HG02610 (cell line): ENCODE measurements around the gene PAQR9.
A peak's percentile ranks its signal among the peaks of the same experiment; 100 is the strongest.
"Not testable (repeated sequence)": the region's sequence is repeated elsewhere in the genome, so short reads cannot be mapped to it uniquely, and the experiment has no call there.

Experiments used
- ATAC-seq: cut with Tn5 transposase; IDR thresholded peaks from one replicate; pipeline ENCODE4 v1.9.1; 2021; ENCODE audit warnings: mild to moderate bottlenecking, moderate library complexity; ENCODE audit not compliant: unreplicated experiment

PAQR9 gene, protein sequence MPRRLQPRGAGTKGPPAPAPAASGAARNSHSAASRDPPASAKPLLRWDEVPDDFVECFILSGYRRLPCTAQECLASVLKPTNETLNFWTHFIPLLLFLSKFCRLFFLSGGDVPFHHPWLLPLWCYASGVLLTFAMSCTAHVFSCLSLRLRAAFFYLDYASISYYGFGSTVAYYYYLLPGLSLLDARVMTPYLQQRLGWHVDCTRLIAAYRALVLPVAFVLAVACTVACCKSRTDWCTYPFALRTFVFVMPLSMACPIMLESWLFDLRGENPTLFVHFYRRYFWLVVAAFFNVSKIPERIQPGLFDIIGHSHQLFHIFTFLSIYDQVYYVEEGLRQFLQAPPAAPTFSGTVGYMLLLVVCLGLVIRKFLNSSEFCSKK

DNA sequence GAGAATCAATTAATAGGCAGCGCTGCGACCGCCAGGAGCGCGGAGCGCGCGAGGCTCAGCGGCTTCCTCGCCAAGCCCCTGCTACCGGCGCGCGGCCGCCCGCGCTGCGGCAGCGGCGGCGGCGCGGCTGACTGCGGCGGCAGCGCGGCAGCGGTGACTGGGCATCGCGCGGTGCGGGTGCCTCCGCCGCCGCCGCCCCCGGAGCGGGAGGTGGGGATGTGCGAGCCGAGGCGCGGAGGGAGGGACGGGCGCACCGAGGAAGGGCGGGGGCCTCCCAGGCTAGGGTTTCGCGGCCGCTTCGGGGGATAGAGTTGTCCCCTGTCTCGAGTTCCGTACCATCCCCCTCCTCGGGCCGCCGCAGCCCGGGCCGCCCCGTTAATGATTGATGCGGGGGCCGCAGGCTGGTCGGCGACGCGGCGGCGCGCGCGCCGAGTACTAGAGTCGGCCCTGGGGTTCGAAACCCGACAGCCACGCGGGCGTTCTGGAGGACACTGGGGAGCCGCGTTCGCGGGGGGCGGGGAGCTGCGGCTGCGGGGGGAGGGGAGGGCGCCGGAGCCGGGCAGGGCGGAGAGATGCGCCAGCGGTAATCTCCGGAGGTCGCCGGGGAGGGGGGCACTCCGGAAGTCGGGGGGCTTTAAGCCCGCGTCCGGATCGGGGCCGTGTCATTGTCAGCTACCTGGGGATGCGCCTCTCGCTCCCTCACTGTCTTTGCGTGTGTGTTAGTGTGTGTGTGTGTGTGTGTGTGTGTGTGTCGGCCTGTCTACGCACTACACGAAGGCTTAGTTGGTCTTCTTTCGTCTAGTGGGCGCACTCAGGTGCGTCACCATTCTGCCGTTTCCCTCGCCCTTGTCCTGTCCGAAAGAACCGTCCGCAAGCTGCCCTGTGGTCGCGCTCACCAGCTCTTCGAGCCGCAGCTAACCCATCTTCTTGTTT lies at the start of gene PAQR9:
TSS of gene PAQR9 (minus strand) at position 159 of the 933 bp plus-strand sequence. CDS start 338 bp downstream, outside the sequence.
- ATAC-seq, result no peak

GRCh38 chr3:143011705-143012104 lies 48.2 kb upstream of the PAQR9 start:
- no peak for ATAC-seq

DNA sequence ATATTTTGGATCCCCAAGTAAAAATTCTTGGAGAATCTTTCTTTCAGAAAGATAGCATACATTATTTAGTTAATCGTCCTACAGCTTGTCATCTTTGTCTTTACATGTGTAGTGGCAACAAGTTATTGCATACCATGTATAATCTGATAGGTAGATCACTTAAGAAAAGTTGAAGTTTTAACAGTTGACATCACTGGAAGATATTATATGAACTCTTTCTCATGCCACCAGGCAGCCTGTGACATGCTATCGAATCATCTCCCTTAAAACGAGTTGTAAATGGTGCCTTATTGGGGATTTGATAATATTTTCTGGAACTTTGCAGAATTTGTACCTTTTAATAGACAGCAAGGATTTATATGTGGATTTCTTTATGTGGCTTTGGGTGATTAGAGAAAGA lies 46.5 kb upstream of the PAQR9 start:
- no peak for ATAC-seq

- ATAC-seq, result no peak
Measured at GRCh38 chr3:143004823-143005222, 41.3 kb upstream of the PAQR9 start.

GRCh38 chr3:143002727-143003126 lies 39.3 kb upstream of the PAQR9 start:
- ATAC-seq, result no peak

- ATAC-seq, result peak; percentile 34
Measured at GRCh38 chr3:143002083-143002712, 38.7 kb upstream of the PAQR9 start.

DNA sequence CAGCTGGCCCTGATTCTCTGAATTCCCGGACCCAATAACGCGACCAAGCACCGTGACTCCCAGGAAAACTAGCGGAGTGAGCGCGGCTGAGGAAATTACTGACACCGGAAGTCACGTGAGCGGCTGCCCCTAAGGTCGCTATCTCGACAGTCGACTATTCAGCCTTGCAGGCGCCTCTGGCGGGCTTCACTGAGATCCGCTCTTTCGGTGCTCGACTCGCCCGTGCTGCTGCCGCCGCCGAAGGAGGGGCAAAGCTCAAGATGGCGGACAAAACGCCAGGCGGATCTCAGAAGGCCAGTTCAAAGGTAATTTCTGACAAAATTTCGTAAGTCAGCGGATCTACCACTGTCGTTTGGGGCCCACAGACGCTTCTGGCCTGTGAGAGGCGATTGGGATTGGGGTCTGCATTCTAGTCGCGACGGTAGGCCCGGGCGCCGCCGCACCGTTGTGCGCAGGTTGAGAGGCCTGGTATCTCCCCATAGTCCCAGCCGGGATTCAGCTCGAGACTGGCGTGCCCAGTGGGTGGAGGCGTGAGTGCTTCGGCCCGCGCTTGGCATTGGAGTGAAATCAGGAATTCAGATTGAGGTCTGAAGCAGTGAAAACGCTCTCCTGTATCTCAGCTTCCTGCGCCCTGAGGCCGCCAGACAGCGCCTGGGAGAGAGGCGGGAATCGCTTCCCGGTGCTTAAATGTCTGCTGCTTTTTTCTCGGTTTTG lies 38.1 kb upstream of the PAQR9 start, which contains the start of gene U2SURP:
TSS of gene U2SURP (plus strand) at position 202 of the 714 bp plus-strand sequence. CDS start at position 261, 59 bp downstream.
- ATAC-seq, result peak; percentile 86

GRCh38 chr3:143001034-143001368 lies 37.5 kb upstream of the PAQR9 start:
- peak; percentile 67 for ATAC-seq

DNA sequence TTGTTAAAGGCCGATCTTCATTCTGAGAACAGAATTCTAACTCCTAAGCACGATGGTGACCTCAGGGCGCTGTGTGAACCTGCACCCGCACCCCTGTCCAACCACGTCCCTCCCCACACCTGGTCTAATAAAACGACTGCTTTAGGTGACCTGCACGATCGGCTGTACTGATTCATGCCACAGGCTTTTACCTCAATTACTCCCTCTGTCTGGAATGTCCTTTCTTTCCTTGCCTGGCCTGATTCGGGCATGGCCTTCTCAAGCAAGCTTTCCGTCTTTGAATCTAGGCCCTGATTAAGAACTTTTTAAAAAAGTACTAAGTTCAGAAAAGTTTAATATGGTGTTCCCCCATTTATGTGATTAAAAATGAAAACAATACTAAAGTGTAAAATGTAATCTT lies 37.1 kb upstream of the PAQR9 start:
- ATAC-seq, result no peak

DNA sequence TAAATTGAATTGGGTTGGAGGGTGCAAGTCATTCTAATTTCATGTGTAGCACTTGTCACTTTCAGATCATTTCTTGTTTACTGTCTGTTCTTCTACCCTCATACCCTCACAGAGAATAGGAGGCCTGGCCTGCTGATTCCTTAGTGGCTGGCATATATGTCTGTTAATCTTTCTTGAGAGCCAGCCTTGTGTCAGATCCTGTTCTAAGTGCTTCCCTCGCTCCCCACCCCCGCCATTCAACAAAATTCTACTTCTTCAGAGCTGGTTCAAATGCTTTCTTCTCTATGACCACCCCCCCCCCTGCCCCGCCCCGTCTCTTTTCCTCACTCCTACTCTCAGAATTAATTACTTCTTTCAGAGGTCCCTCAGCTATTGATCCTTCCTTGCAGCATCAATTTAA lies 36.4 kb upstream of the PAQR9 start:
- no peak for ATAC-seq

- no peak for ATAC-seq
Measured at GRCh38 chr3:142998439-142998838, 35.0 kb upstream of the PAQR9 start.

GRCh38 chr3:142997330-142997729 lies 33.9 kb upstream of the PAQR9 start:
- no peak for ATAC-seq

GRCh38 chr3:142993958-142994442 lies 30.5 kb upstream of the PAQR9 start:
- ATAC-seq, result peak; percentile 52

DNA sequence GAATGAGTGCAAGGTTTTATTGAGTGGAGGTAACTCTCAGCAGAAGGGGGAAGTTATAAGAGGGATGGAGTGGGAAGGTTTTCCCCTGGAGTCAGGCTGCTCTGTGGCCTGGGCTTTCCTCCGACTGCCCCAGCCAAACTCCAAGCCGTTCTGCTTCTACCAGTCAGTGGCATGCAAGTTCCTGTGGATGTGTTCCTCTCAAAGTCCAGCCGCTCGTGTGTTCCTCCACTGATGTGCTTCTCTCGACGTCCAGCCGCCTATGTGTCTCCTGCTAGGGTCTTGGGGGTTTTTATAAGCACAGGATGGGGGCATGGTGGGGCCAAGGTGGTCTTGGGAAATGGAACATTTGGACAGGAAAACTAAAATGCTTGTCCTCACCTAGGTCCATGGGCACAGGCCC lies 28.8 kb upstream of the PAQR9 start:
- ATAC-seq, result no peak

- no peak for ATAC-seq
Measured at GRCh38 chr3:142990721-142991120, 27.2 kb upstream of the PAQR9 start.

DNA sequence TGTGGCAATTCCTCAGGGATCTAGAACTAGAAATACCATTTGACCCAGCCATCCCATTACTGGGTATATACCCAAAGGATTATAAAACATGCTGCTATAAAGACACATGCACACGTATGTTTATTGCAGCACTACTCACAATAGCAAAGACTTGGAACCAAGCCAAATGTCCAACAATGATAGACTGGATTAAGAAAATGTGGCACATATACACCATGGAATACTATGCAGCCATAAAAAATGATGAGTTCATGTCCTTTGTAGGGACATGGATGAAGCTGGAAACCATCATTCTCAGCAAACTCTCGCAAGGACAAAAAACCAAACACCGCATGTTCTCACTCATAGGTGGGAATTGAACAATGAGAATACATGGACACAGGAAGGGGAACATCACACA lies 25.4 kb upstream of the PAQR9 start:
- not testable (repeated sequence) for ATAC-seq

DNA sequence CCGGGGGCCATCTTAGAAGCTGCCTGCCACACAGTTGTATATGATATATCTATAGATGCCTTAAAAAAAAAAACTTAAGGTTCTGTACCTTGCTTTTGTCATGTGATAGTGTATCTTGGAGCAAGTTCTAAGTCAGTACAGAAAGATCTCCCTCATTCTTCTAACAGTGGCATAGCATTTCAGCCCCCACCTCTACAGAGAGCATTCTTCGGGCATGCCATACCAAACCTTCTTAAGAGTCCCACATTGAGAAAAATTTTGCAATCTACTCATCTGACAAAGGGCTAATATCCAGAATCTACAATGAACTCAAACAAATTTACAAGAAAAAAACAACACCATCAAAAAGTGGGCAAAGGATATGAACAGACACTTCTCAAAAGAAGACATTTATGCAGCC lies 24.7 kb upstream of the PAQR9 start:
- ATAC-seq, result not testable (repeated sequence)

DNA sequence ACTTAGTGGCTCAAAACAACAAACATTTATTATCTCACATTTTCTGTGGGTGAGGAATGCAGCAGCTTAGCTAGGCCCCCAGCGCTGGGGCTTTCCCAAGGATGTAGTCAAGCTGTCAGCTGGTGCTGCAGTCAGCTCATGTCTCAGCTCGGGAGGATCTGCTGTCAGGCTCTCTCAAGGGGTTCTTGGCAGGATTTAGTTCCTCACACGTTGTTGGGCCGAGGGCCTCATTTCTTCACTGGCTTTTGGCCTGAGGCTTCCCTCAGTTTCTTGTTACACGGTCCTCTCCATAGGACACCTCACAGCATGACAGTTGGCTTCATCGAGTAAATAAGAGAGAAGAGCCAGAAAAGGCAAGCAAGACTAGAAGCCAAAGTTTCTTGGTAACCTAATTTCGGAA lies 24.2 kb upstream of the PAQR9 start:
- peak; percentile 88 for ATAC-seq

GRCh38 chr3:142987080-142987700 lies 23.7 kb upstream of the PAQR9 start:
- ATAC-seq, result no peak

GRCh38 chr3:142984255-142984654 lies 20.8 kb upstream of the PAQR9 start:
- no peak for ATAC-seq
